Measurements from ENCODE around the gene STK32B.

The STK32B gene

GRCh38 chr4:5383191-5383980 is 332.1 kb downstream of the STK32B start:
- no peak for DNase-seq (ENCODE audit: low read depth in 2 of 3, low spot score in 2 of 3)

GRCh38 chr4:5385741-5386311 is 334.5 kb downstream of the STK32B start:
- no peak for DNase-seq (ENCODE audit: low read depth in 2 of 3, low spot score in 2 of 3)

GRCh38 chr4:5386921-5387320 is 335.6 kb downstream of the STK32B start:
- no peak for DNase-seq (ENCODE audit: low read depth in 2 of 3, low spot score in 2 of 3)

DNA sequence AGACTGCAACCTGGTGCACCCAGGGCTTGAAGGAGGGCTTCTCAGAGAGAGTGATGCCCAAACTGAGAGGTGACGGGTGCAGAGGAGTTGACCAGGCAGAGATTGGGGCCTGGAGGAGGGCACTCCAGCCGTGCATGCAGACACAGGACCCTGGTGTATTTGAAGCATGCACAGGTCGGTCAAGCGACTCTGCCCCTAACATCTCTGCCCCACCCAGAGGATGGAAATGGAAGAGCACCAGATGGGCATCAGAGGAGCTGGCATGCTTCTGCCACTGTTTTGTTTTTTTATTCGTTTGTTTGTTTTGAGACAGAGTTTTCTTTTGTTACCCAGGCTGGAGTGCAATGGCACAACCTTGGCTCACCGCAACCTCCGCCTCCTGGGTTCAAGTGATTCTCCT is 336.2 kb downstream of the STK32B start:
- no peak for DNase-seq (ENCODE audit: low read depth in 2 of 3, low spot score in 2 of 3)

- no peak for DNase-seq (ENCODE audit: low read depth in 2 of 3, low spot score in 2 of 3)
Observed at GRCh38 chr4:5389756-5390310, 338.6 kb downstream of the STK32B start.

DNA sequence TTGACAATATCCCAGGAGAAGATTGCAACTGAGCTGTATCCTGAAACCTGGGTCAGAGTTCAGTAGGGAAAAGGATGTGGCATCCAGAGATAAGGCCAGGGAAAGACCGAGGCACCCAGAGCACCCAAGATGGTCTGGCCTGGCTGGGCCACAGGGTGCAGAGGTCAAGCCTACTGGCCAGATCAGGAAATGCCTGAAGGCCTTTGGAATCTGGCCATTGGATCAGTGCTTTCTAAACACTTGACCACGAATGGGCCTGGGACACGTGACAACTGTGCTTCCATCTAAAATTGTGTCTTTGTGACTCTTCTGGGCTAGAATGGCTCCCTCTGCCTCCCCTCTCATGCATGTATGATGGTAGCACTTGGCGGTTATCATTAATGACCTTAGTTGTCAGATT is 340.2 kb downstream of the STK32B start:
- no peak for DNase-seq (ENCODE audit: low read depth in 2 of 3, low spot score in 2 of 3)

DNA sequence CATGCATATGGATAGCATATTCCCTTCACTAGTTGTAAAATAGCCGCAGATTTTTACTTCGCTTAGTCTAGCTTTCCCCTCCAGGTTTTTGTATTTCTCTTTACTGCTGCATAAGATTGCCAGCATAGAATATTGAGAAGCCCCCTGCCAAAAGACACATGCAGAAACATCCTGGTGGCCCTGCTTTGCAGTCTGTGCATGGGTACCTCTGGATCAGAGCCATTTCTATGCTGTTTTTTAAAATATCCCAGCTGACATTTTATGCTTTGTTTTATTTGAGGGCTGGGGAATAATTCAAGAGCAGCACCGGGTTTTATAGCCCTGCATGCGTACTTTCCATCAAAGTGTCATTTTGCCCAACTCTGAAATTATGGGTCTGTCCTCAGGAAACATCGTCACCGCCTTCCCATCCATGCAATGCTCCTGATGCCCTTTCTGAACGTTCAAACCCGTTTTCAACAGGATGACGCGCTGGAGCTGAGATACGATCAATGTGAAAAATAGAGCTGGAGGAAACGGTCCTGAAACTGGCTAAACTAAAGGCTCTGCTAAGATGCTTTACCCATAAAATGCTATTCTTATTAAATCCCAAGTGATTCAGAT is 342.7 kb downstream of the STK32B start:
- DNase-seq (ENCODE audit: low read depth in 2 of 3, low spot score in 2 of 3): no peak

DNA sequence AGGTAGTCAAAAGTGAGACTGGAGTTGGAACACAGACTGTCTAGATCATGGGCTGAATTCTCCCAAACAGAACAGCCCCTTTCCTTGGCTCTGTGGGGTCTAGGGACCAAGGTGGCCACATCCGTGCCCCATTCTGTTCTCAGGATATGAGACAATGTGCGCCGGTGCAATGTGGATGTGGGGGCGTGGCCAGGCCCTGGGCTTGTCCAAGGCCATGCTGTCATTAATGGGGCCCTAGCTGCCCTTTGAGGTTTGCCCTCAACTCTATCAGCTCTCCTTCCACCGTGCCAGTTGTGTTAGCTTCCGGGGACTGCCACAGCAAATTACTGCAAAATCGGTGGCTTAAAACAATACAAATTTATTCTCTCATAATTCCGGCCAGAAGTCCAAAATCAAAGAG is 344.5 kb downstream of the STK32B start:
- DNase-seq (ENCODE audit: low read depth in 2 of 3, low spot score in 2 of 3): no peak

- no peak for DNase-seq (ENCODE audit: low read depth in 2 of 3, low spot score in 2 of 3)
Observed at GRCh38 chr4:5398056-5398455, 346.8 kb downstream of the STK32B start.

GRCh38 chr4:5399124-5399523 is 347.8 kb downstream of the STK32B start:
- DNase-seq (ENCODE audit: low read depth in 2 of 3, low spot score in 2 of 3): no peak

DNA sequence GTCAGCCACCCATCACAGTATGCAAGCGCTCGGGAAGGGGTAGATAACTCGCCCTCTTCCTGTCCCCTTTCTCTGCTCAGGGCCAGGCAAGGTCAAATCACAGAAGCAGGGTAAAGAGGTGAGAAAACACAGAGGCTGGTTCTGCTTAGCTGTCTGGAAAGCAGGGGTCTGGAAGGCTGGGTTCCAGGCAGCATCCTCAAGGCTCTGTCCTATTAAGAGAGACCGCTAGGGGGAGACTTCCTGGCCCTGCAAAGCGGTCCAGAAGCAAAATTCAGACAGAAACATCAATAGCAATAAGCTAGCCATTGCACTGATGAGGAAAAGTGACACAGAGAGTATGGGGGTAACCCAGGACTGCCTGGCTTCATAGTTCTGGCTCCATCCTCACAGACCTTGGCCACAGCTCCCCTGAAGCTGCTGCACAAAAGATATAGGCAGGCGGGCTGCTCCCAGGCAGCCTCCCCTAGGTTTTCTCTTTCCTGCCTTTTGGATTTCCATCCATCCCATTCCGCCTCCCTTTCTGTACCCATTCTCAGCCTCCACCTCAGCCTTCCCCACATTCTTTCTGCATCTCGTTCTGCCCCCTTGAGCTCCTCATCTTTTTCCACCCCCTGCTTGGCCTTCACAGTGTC is 348.6 kb downstream of the STK32B start:
- DNase-seq (ENCODE audit: low read depth in 2 of 3, low spot score in 2 of 3): no peak

GRCh38 chr4:5403746-5404497 is 352.6 kb downstream of the STK32B start:
- no peak for DNase-seq (ENCODE audit: low read depth in 2 of 3, low spot score in 2 of 3)

- no peak for DNase-seq (ENCODE audit: low read depth in 2 of 3, low spot score in 2 of 3)
Observed at GRCh38 chr4:5409237-5409636, 358.0 kb downstream of the STK32B start.

GRCh38 chr4:5409972-5410618 is 358.8 kb downstream of the STK32B start:
- DNase-seq (ENCODE audit: low read depth in 2 of 3, low spot score in 2 of 3): no peak

- no peak for DNase-seq (ENCODE audit: low read depth in 2 of 3, low spot score in 2 of 3)
Observed at GRCh38 chr4:5412296-5412695, 361.0 kb downstream of the STK32B start.

- no peak for DNase-seq (ENCODE audit: low read depth in 2 of 3, low spot score in 2 of 3)
Observed at GRCh38 chr4:5412751-5413150, 361.5 kb downstream of the STK32B start.

GRCh38 chr4:5416637-5417036 is 365.4 kb downstream of the STK32B start:
- no peak for DNase-seq (ENCODE audit: low read depth in 2 of 3, low spot score in 2 of 3)

- no peak for DNase-seq (ENCODE audit: low read depth in 2 of 3, low spot score in 2 of 3)
Observed at GRCh38 chr4:5420266-5420665, 369.0 kb downstream of the STK32B start.

DNA sequence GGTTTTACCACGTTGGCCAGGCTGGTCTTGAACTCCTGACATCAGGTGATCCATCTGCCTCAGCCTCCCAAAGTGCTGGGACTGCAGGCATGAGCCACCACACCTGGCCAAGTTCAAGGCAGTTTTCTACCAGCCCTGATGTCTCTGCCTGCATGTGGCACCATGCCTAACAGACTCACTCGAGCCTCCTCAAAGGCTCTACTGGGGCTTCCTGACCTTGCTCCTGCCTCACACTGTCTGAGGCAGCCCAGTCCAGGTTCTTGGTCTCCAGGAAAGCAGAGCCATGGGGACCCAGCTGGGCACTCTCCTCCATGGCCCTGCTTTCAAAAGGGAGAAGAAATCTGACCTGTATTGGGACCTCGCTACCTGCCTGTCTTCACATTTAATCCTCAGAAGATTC is 370.1 kb downstream of the STK32B start:
- DNase-seq (ENCODE audit: low read depth in 2 of 3, low spot score in 2 of 3): no peak

DNA sequence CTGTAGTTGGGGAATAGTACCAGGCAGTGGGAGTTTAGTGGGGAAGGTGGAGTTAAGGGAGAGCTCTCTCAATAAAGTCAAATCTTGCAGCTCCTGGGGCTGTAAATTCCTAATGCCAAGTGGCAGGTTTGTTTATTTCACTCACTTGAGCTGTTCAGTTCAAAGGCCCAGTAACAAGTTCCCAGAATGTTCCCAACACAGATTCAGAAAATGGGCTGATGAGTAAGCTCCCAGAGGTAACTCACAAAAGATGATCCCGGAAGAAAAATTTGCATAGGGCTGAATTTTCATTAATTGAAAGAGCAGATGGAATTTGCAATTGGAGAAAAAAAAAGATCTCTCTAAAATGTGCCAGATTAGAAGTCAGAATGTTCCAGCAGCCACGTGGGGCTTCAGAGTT is 370.9 kb downstream of the STK32B start:
- DNase-seq (ENCODE audit: low read depth in 2 of 3, low spot score in 2 of 3): no peak

DNA sequence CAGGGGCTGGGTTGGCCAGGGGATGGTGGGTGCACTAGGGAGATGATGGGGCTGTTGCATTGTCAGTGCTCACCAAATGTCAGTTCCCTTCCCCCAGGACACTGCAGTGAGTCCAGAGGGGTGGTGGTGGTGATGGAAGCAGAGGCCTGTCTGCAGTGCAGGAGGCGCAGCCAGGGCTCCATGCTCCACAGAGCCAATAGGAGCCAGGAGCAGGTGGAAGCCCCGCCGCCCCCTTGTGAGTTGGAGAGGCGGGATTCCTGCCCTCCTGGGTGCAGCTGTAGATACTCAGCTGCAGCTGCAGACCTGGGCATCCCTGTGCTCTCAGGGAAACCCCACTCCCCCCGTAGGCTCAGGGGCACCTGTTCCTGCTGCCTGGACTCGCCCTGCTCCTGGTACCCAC is 372.4 kb downstream of the STK32B start:
- no peak for DNase-seq (ENCODE audit: low read depth in 2 of 3, low spot score in 2 of 3)

Measured in activated CD8-positive, alpha-beta memory T cell treated with anti-CD3 and anti-CD28 coated beads for 48 hours (primary cell).